ENCODE data around the gene PLEKHA8.

Gene PLEKHA8

DNA sequence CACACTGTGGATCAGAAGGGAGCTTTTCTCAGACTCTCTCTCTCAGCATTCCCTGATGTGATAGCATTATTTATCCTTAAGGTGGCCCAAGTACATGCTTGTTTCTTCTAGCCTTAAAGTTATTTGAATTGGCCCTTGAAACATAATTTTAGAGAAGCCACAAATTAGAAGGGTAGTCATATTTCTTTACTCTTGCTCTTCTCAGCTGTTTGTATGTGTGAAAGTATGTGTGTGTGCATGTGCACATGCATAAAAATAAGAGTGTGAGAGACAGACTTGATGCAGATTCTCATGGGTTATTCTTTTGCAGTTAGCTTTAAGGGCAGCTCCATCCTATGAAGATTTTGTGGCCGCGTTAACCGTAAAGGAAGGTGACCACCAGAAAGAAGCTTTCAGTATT is 50.1 kb downstream of the PLEKHA8 start:
- no peak for TF ChIP-seq EP300 (IDR thresholded peaks at IDR 0.05; ENCODE audit: borderline replicate concordance)
- TF ChIP-seq USF1 (IDR thresholded peaks at IDR 0.05) = no peak
- TF ChIP-seq CEBPB (IDR thresholded peaks at IDR 0.05) = no peak
- no peak for TF ChIP-seq TEAD4 (IDR thresholded peaks at IDR 0.05)
- TF ChIP-seq TAF1 (IDR thresholded peaks at IDR 0.05; ENCODE audit: low read depth) = no peak
- TF ChIP-seq YY1 (IDR thresholded peaks at IDR 0.05; ENCODE audit: low read depth) = no peak
- no peak for TF ChIP-seq MAX (IDR thresholded peaks at IDR 0.05)
- no peak for TF ChIP-seq CREB1 (IDR thresholded peaks at IDR 0.05; ENCODE audit: low read depth)

DNA sequence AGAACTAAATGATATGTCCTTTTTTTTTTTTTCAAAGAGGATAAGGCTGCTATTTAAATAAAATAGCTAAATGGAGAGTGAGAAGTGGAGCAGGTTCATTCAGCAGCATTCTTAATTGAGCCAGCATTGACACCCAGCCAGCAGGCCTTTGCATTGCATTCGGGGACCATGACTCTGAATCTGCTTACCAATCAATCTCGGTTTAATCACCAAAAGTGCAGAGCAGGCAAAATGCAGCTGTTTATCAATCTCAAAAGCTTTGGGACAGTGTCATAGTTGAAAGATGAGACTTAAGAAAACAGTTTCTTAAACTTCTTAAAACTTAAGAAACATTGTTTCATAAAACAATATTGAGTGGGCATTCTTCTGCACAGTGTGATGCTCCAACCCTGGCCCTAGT is 51.7 kb downstream of the PLEKHA8 start:
- TF ChIP-seq REST (IDR thresholded peaks at IDR 0.05; ENCODE audit: low read depth) (no peak), EGR1 (IDR thresholded peaks at IDR 0.05) (no peak), MAX (IDR thresholded peaks at IDR 0.05) (no peak), YY1 (IDR thresholded peaks at IDR 0.05; ENCODE audit: low read depth) (no peak), TAF1 (IDR thresholded peaks at IDR 0.05; ENCODE audit: low read depth) (no peak), TCF12 (IDR thresholded peaks at IDR 0.05; ENCODE audit: low read depth) (no peak), USF1 (IDR thresholded peaks at IDR 0.05) (no peak), CREB1 (IDR thresholded peaks at IDR 0.05; ENCODE audit: low read depth) (no peak), CEBPB (IDR thresholded peaks at IDR 0.05) (no peak), ZBTB7A (IDR thresholded peaks at IDR 0.05; ENCODE audit: low read depth) (no peak)

DNA sequence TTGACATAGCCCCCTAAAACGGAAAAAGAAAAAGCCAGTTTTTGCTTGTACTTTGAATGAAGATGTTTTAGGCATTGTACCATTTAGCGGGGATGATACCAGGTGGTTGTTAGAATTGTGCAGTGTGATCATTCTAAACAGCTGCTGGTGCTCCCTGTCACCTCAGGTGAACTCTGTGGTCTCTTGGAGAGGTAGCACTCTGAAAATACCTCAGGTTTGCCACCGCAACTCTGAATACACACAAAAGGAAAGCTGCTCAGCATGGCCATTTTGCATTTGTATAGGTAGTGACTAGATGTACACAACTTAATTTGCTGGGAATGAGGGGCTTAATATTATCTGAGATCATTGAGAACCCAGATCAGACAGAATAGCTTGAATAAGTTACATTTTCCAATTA is 52.6 kb downstream of the PLEKHA8 start:
- no peak for TF ChIP-seq NFIC (IDR thresholded peaks at IDR 0.05)
- TF ChIP-seq MAX (IDR thresholded peaks at IDR 0.05) = no peak
- TF ChIP-seq TCF12 (IDR thresholded peaks at IDR 0.05; ENCODE audit: low read depth) = no peak

GRCh38 chr7:30082686-30083085 is 54.5 kb downstream of the PLEKHA8 start:
- no peak for TF ChIP-seq TCF12 (IDR thresholded peaks at IDR 0.05; ENCODE audit: low read depth)
- TF ChIP-seq EP300 (IDR thresholded peaks at IDR 0.05; ENCODE audit: borderline replicate concordance) = no peak
- TF ChIP-seq USF1 (IDR thresholded peaks at IDR 0.05) = no peak
- TF ChIP-seq YY1 (IDR thresholded peaks at IDR 0.05; ENCODE audit: low read depth) = no peak
- no peak for TF ChIP-seq CEBPB (IDR thresholded peaks at IDR 0.05)
- TF ChIP-seq TEAD4 (IDR thresholded peaks at IDR 0.05) = no peak

DNA sequence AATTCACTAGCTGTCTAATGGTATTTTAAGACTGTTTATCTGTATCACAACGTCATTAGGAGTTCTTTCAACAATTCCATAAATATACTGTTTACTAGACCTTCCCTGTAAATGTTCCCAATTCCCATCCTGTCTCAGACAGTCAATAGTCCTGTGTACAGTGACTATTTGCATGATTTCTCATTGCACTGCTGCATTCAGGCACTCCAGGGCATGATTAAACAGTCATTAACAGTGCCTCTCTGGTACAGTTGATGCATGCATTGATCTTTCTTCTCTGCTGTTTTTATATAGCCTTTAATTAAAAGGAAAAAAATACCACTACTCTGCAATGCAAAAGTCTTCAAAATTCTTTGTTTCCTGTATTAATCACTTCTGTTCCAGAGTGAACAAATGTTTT is 55.1 kb downstream of the PLEKHA8 start:
- no peak for TF ChIP-seq TEAD4 (IDR thresholded peaks at IDR 0.05)
- no peak for TF ChIP-seq YY1 (IDR thresholded peaks at IDR 0.05; ENCODE audit: low read depth)
- no peak for TF ChIP-seq NFIC (IDR thresholded peaks at IDR 0.05)
- TF ChIP-seq TAF1 (IDR thresholded peaks at IDR 0.05; ENCODE audit: low read depth) = no peak
- no peak for TF ChIP-seq CREB1 (IDR thresholded peaks at IDR 0.05; ENCODE audit: low read depth)
- no peak for TF ChIP-seq FOXM1 (IDR thresholded peaks at IDR 0.05; ENCODE audit: borderline replicate concordance, low read depth)
- TF ChIP-seq EGR1 (IDR thresholded peaks at IDR 0.05) = no peak
- TF ChIP-seq ZBTB7A (IDR thresholded peaks at IDR 0.05; ENCODE audit: low read depth) = no peak
- TF ChIP-seq REST (IDR thresholded peaks at IDR 0.05; ENCODE audit: low read depth) = no peak
- no peak for TF ChIP-seq MAX (IDR thresholded peaks at IDR 0.05)
- no peak for TF ChIP-seq EP300 (IDR thresholded peaks at IDR 0.05; ENCODE audit: borderline replicate concordance)
- no peak for TF ChIP-seq RAD21 (IDR thresholded peaks at IDR 0.05; ENCODE audit: low read depth)

DNA sequence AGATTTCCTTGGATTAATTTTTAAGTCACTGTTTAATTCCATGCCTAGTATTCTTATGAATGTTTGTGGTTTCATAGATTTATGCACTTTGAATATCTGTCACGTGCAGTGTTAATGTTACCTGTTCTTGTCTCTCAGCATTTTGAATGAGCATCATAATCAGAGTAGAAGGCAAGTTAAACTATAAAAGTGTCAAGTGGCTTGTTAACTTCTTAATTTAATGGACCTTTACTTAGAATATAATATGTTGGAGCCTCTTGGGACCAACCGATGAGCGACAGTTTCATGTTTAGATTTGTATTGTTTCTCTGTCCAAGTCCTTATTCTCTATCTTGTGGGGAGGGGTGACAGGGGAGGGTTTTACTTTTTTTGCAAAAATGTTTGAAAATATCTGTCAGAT is 56.0 kb downstream of the PLEKHA8 start:
- no peak for TF ChIP-seq CEBPB (IDR thresholded peaks at IDR 0.05)

All from Ishikawa (cell line).